ENCODE data around the gene MTX1.
"Not testable (repeated sequence)": the region's sequence is repeated elsewhere in the genome, so short reads cannot be mapped to it uniquely, and the experiment has no call there.

Gene MTX1

GRCh38 chr1:155167166-155168104 is 41.1 kb upstream of the MTX1 start:
- TF ChIP-seq, protein P1, sequence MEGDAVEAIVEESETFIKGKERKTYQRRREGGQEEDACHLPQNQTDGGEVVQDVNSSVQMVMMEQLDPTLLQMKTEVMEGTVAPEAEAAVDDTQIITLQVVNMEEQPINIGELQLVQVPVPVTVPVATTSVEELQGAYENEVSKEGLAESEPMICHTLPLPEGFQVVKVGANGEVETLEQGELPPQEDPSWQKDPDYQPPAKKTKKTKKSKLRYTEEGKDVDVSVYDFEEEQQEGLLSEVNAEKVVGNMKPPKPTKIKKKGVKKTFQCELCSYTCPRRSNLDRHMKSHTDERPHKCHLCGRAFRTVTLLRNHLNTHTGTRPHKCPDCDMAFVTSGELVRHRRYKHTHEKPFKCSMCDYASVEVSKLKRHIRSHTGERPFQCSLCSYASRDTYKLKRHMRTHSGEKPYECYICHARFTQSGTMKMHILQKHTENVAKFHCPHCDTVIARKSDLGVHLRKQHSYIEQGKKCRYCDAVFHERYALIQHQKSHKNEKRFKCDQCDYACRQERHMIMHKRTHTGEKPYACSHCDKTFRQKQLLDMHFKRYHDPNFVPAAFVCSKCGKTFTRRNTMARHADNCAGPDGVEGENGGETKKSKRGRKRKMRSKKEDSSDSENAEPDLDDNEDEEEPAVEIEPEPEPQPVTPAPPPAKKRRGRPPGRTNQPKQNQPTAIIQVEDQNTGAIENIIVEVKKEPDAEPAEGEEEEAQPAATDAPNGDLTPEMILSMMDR (IDR thresholded peaks at IDR 0.05; ENCODE audit: borderline replicate concordance, insufficient read depth, low read depth, low read length) = peak; percentile 91
- no peak overlapping the region for H3K4me3 ChIP-seq (ENCODE audit: low read depth, low read length)

GRCh38 chr1:155168105-155168445 is 40.4 kb upstream of the MTX1 start:
- H3K4me3 ChIP-seq (ENCODE audit: low read depth, low read length) = not testable (repeated sequence)

- no peak overlapping the region for H3K4me3 ChIP-seq (ENCODE audit: low read depth, low read length)
- TF ChIP-seq, protein P1 (IDR thresholded peaks at IDR 0.05; ENCODE audit: borderline replicate concordance, insufficient read depth, low read depth, low read length) = no peak
These were observed 39.9 kb upstream of the MTX1 start for GRCh38 chr1:155168456-155169210.

GRCh38 chr1:155169541-155169940 is 39.0 kb upstream of the MTX1 start:
- no peak overlapping the region for H3K4me3 ChIP-seq (ENCODE audit: low read depth, low read length)
- TF ChIP-seq, protein P1 (IDR thresholded peaks at IDR 0.05; ENCODE audit: borderline replicate concordance, insufficient read depth, low read depth, low read length) = no peak

GRCh38 chr1:155170101-155170785 is 38.3 kb upstream of the MTX1 start:
- TF ChIP-seq, protein P1 (IDR thresholded peaks at IDR 0.05; ENCODE audit: borderline replicate concordance, insufficient read depth, low read depth, low read length) = no peak

DNA sequence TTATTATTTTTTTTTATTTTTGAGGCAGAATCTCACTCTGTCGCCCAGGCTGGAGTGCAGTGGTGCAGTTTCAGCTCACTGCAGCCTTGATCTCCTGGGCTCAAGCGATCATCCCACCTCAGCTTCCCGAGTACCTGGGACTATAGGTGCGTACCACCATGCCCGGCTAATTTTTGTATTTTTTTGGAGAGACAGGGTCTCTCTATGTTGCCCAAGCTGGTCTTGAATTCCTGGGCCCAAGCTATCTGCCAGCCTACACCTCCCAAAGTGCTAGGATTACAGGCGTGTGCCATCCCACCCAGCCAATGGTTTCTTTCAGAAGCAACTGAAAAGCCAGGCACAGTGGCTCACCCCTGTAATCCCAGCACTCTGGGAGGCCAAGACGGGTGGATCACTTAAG is 37.7 kb upstream of the MTX1 start:
- no peak overlapping the region for H3K4me3 ChIP-seq (ENCODE audit: low read depth, low read length)

More at GRCh38 chr1:155170101-155170785, 38.3 kb upstream of the MTX1 start:
- no peak overlapping the region for H3K4me3 ChIP-seq (ENCODE audit: low read depth, low read length)

More for the DNA sequence above, 37.7 kb upstream of the MTX1 start:
- TF ChIP-seq, protein P1 (IDR thresholded peaks at IDR 0.05; ENCODE audit: borderline replicate concordance, insufficient read depth, low read depth, low read length) = no peak

Data from GM12875 (cell line).